HG02943 (cell line): ENCODE results near the gene AP3B1.

Experiments used
- ATAC-seq: cut with Tn5 transposase; IDR thresholded peaks from one replicate; pipeline ENCODE4 v1.9.1; 2021; ENCODE audit warnings: mild to moderate bottlenecking, low read depth, moderate library complexity; ENCODE audit not compliant: unreplicated experiment

Gene AP3B1

DNA sequence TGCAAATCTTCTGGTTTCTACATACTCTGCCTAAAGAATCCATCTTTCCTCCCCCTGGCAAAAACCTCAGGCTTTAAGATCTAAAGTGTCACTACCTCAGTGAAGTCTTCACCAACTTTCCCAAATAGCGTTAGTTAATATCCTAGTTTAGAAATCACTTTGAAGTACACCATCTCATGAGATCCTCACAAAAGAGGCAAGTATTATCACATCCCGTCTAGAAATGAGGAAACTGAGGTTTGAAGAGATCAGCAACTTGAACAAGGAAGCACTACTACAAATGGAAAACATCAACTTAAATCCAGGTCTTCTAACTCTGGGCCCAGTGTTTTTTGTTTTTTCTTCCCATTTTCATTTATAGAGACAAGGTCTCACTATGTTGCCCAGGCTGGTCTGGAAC lies 4.6 kb downstream of the AP3B1 start:
- ATAC-seq: no peak

DNA sequence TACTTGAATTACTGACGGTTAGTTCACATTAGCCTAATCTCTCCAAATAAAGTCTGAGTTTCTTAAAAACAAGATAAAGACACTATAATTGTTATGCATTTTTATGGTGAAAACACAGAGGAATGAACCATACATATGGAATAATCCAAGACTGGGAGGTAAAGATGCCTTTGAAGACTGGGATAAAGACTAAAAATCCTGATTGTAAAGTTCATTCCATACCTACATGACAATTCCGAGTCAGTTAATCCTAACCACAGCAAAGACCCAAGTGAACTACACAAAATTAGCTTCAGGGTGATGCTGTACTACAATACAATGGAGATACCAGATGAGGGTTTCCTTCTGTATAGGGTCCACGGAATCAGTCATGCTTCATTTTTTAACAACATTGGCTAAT lies 6.3 kb downstream of the AP3B1 start:
- ATAC-seq: no peak

DNA sequence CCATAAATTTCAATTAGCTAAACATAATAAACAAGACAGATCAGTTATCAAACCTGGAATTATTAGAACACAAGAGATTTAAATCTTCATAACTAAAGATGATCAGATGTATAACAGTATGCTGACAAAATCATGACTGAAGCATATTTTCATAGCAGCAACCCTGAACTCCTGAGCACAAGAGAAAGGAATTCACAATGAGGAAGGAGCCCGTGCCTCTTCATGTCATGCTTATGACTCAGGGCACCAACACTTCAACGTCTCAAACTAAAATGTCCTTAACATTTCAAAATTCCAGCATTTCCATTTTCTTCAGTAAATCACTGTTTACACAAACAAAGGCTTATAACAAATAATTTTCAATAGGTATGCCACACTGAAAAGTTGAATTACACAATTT lies 6.7 kb downstream of the AP3B1 start:
- no peak for ATAC-seq

DNA sequence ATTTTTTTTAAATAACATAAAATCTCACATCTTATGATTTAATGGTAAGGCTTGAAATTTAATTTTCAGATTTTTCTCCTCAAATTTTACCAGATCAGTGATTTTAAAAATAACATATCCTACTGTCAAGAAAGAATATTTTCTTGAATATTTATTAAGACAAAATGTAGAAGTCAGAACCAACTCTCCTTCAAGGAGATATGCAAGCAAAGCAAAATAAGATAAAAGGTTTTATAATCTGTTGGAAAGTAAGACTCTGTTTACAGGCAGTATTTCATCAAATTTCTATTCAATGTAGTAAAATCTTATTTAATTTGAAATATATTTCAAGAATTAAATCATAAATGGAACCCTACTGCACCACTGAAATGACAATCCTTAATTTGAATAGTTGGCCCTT lies 7.3 kb downstream of the AP3B1 start:
- ATAC-seq: no peak

DNA sequence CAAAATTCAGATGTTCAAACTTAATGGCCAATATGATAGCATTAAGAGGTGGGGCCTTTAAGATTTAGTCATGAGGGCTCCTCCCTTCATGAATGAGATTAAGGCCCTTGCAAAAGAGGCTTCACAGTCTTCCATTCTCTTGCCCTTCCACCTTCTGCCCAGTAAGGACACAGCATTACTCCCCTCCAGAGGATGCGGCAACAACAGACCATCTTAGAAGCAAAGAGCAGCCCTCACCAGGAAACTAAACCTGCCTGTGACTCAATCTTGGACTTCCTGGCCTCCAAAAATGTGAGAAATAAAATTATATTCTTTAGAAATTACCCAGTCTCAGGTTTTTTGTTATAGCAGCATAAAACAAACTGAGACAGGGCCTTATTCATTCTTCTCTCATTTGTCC lies 8.2 kb downstream of the AP3B1 start:
- no peak for ATAC-seq

DNA sequence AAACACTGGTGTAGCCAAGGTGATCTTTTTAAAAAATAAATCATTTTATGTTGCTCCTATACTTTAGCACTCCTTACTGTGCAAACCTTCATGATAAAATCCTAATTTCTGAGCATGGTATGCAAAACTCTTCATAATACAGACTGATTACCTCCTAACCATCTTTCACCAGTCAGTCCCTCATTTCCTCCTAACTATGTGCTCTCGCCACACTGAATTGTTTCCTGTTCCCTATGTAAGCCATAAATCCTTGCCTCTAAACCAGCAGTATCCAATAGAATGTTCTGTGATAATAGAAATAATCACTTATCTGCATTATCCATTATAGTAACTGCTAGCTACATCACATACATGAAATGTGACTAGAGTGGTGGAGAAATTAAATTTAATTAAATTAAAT lies 10.7 kb downstream of the AP3B1 start:
- ATAC-seq: no peak

DNA sequence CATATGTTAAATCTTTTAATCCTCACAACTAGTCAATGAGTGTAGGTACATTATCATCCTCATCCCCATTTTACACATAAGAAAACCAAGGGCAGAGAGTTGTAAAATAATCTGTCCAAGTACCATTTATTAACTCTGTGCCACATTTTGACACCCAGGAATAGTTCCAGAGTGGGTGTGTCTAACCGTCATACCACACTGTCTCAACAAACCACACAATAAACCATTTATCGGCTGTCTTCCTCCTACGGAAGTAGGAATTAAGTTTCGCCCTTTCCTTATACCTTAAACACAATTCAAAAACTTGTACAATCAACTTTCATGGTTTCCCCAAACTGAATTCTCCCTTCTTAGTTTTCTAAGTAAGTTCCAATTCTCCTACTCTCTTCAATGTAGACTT lies 11.4 kb downstream of the AP3B1 start:
- no peak for ATAC-seq

DNA sequence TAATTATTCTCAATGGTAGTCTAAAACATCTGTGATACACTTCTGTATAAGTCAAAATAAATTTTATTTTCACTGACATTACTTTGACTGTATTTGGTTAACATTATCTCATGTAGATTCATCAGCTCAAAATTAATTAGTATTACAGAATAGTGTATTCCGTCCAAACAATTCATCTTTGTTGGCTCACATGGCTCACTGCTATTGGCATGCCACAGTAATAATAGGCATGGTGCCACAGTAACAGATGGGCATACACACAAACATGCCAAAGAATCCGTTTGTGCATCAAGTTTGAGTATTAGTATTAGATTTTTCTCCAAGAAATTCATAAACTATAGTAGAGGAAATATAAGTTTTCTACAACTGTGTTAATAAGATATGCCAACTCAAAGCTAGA lies 14.2 kb downstream of the AP3B1 start:
- no peak for ATAC-seq

DNA sequence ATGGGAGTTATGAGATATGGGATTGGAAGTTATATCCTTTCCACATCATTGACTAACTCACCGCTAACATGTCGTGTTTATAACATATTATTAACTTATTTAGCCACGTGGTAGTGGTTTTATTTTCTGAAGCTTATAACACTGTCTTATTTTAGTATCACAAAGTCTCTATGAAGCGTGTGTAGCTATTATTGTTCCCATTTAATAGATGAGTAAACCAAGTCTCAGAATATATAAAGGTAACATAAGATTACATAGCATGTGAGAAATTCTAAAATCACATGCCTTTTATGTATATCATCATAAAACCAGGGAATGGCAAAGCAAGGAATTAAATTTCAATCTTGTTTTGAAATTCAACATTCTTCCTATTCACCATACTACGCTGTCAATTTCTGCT lies 15.3 kb downstream of the AP3B1 start:
- no peak for ATAC-seq

DNA sequence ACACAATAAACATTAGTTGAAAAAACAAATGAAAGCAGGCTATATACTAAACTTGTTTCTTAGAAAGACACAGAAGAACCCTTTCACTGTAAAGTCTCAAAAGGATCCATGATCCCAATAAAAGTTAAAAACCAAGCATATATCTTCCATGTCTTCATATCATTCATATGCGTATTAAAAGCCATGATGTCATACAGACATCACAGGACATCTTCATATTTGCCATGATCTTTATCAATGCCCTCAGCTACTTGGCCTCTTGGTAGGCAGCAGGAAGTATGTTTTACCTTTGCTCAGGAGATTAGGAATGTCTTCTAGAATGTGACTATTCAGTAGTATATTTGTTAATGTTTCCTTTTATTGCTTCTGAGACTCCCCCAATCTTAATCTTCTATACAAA lies 16.8 kb downstream of the AP3B1 start:
- ATAC-seq: no peak

DNA sequence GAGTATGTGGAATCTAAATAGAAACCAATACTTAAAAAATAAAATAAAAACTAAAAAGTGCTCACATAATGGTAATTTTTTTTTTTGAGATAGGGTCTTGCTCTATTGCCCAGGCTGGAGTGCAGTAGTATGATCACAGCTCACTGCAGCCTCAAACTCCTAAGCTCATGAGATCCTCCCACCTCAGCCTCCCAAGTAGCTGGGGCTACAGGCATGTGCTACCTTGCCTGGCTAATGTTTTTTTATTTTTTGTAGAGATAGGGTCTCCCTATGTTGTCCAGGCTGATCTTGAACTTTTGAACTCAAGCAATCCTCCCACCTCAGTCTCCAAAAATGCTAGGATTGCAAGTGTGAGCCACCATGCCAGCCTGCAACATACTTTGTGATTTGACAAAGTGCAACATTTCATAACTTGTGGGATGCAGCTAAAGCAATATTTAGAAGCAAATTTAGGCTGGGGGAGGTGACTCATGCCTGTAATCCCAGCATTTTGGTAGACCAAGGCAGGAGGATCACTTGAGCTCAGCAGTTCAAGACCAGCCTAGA lies 18.4 kb downstream of the AP3B1 start:
- ATAC-seq: no peak

DNA sequence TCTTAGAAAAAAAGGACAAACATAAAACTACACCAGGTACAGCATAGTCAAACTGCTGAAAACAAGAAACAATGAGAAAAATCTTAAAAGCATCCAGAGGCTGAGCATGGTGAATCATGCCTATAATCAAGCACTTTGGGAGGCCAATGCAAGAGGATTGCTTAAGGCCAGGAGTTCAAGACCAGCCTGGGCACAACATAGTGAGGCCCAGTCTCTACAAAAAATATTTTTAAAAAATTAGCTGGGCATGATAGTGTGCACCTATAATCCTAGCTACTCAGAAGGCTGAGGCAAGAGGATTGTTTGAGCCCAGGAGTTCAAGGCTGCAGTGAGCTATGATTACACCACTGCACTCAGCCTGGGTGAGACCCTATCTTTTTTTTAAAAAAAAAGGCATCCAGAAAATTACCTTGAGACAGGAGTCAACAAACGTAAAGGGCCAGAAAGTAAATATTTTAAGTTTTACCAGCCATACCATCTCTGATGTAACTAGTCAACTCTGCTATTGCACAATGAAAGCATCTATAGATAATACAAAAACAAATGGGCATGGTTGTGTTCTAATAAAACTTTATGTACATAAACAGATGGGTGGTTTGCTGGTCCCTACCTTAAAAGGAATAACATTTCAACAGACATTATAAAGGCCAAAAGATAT lies 19.8 kb downstream of the AP3B1 start:
- ATAC-seq: no peak

DNA sequence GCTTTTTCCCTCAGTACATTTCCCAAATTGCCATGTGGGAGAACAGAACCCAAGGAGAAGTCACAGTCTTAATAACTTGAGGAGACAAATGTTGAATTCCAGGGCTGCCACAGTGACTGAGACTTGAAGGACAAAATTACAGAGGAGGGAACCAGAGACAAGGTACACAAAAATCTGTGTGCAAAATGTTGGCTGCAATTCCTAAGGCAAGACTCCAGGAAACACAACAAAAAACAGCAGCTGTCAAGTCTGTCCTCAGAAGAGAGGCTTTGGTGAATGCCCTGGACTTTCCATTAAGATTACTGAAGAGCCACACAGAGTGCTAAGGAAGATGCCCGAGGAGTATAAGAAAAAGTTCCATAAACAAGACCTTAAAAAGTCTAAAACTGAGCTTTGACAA lies 21.1 kb downstream of the AP3B1 start:
- no peak for ATAC-seq

DNA sequence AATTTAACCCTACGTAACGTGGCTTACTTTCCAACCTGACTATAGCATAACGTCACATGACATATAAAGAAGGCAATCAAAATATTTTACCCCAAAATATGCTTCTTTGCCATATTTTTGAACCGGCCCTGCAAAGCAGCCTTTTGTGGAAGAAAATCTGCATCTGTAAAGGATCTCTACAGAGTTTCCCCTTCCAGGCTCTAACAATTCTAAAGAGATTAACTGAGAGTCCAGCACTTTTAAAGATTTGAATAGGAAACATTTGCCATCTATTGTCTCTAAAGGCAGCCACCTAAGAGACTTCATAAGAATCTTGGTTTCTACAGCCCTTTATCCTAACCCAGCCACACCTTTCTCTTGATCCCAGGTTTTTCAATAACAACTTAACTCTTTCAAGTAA lies 22.7 kb downstream of the AP3B1 start:
- no peak for ATAC-seq

DNA sequence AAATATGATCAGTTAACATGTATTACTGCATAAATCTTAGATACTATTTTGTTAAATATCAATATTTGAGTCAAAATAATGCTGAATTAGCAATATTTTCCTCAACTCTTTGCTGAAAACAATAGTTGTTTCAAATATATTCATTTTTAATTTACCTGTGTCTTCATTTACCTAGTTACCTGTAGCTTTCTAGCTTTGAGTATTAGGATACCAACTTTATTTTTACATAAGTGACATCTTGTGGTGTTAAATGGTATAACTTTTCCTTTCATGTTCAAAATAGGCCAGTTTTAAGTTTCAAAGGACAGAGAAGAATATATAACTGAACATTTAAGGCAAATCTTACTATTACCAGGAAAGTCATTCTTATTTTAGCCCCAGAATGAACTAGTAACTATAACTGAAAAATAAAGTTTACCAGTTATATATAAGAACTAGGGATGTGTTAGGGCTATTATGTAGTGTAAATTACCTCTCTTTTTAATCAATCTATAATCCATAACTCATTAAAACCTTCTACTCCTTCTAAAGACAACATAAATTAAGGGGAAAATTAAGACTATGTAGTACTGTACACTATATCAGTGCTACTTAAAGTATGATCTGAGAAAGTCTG lies 25.3 kb downstream of the AP3B1 start:
- ATAC-seq: no peak

DNA sequence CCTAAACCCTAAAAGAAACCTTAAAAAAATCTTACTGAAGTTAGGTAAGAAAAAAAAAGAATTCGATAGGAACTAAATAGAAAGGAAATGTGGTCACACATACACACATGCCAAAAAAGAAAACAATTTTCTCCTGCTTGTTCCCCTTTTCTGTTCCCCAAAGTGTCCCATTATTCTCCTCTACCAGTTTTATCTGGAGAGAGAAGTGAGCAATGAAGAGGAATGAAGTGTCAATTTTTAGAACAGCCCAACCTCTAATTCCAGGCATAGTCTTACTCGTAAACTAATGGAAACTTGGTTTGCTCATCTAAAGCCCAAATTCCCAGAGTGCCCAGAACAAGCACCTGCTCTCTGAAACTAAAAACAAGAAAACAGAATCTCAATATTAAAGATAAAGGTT lies 26.1 kb downstream of the AP3B1 start:
- no peak for ATAC-seq

DNA sequence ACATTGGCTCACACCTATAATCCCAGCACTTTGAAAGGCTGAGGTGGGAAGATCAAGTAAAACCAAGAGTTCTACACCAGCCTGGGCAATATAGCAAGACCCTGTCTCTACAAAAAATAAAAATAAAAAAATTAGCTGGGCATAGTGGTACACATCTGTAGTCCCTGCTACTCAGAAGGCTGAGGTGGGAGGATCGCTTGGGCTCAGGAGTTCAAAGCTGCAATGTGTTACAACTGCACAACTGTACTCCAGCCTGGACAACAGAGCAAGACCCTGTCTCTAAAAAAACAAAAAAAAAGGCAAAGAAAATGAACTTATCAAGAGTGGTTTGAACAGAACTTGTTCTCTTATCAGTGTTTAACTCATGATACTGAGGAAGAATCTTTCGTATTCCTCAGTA lies 29.3 kb downstream of the AP3B1 start:
- no peak for ATAC-seq

DNA sequence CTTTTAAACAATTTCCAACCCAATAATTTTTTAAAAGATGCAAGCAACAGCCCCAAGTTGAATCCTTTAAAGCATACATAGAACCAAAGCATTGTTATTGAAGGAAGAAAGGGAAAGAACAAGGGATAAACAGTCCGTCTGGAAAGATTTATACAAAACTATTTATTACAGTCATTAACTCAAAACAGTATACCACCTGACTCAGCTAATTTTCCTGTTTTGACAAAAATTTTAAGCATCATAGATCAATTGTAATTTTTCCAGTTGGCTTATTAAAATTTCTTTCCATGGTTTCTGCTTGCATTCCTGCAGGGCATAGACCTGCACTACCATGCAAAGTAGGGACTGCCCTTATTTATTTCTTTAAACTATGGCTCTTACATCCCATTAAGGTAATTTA lies 29.9 kb downstream of the AP3B1 start:
- ATAC-seq: no peak

DNA sequence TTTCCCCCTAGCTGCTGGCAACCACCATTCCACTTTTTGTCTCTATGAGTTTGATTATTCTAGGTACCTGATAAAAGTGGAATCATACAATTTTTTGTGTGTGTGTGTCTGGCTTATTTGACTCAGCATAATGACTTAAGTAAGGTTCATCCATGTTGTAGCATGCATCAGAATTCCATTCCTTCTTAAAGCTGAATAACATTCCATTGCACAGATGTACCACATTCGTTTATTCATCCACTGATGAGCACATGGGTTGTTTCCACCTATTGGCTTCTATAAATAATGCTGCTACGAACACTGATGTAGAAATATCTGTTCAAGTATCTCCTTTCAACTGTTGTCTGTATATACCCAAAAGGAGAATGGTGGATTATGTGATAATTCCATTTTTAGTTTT lies 33.7 kb downstream of the AP3B1 start:
- ATAC-seq: no peak

DNA sequence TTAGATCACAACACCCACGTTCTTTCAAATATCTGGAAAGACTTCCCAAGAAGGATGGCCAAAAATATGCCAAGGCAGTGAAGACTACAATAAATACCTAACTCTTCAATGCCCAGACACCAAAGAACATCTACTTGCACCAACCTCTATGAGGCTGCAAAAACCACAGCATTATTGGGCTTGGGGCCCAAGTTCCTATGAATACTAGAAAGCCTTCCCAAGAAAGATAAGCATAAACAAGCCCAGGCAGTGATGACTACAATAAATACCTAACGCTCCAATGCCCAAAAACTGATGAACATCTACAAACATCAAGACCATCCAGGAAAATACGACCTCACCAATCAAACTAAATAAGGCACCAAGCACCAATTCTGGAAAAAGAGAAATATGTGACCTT lies 41.3 kb downstream of the AP3B1 start:
- no peak for ATAC-seq

DNA sequence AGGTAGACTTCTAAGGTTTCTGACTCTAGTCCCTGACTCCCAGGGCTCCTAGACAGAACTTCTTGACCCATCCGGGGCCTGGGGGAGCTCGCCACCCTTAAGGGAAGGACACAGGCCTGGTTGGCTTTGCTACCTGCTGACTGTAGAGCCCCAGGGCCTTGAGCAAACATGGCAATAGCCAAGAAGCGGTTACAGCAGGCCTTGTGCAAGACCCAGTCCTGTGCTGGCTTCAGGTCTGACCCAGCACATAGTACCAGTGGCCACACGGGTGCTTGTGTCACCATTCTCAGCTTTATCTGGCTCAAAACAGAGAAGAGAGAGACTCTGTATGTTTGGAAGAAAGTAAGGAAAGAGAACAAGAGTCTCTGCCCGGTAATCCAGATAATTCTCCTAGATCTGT lies 41.8 kb downstream of the AP3B1 start:
- ATAC-seq: no peak

DNA sequence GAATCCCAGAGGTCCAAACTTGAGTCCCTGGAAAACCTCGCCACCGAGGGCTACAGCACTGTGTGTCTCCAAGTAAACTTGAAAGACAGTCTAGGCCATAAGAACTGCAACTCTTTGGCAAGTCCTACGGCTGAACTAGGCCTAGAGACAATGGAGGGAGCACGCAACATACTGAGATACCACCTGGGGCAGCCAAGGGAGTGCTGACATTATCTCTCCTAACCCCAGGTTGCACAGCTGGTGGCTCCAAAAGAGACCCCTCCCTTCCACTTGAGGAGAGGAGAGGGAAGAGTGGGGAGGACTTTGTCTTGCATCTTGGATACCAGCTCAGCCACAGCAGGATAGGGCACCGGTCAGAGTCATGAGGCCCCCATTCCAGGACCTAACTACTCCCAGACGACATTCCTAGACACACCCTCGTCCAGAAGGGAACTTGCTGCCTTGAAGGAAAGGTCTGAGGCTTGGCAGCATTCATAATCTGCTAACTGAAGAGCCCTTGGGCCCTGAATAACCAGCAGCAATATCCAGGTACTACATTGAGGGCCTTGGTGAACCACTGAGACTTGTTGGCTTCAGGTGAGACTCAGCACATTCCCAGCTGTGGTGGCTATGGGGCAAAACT lies 42.7 kb downstream of the AP3B1 start:
- ATAC-seq: no peak
